GM21576 (cell line): ENCODE results near the gene SSH2.
A peak's percentile ranks its signal among the peaks of the same experiment; 100 is the strongest.
"Not testable (repeated sequence)": the region's sequence is repeated elsewhere in the genome, so short reads cannot be mapped to it uniquely, and the experiment has no call there.

ENCODE experiments used
- ATAC-seq: cut with Tn5 transposase; IDR thresholded peaks from one replicate; pipeline ENCODE4 v1.9.1; 2021; ENCODE audit warnings: mild to moderate bottlenecking, moderate library complexity; ENCODE audit not compliant: unreplicated experiment

The SSH2 gene

GRCh38 chr17:29749045-29749825 lies 180.8 kb downstream of the SSH2 start:
- no peak for ATAC-seq

- no peak for ATAC-seq
Measured at GRCh38 chr17:29748400-29748799, 181.6 kb downstream of the SSH2 start.

DNA sequence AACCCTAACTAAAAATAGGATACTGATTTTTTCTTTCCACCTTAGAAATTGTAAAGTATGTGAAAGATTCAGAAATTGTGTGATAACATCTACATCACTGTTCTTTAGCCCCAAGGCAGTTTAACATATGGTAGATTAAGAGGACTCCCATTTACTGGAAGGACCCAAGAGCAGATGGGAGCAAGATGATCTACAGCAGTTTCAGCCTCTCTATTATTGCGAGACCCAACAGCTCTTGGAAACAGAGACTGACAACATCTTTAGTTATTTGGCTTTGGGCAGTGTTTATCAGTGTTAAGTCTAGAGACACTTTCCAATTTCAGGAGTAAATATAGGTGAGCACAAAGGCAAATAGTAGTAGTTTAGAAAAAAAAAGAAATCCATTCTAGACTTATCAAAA lies 182.4 kb downstream of the SSH2 start:
- no peak for ATAC-seq

GRCh38 chr17:29746669-29747068 lies 183.4 kb downstream of the SSH2 start:
- ATAC-seq: no peak

- ATAC-seq: no peak
Measured at GRCh38 chr17:29744121-29744520, 185.9 kb downstream of the SSH2 start.

DNA sequence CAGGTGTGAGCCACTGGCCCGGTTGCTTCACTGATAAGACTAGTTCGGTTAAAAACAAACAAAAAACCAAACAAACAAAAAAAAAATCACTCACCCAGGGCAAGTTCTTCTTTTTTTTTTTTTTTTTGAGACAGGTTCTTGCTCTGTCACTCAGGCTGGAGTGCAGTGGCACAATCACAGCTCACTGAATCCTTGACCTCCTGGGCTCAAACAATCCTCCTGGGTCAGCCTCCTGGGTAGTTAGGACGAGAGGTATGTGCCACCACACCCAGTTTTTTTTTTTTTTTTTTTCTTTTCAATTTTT lies 187.9 kb downstream of the SSH2 start:
- ATAC-seq: no peak

DNA sequence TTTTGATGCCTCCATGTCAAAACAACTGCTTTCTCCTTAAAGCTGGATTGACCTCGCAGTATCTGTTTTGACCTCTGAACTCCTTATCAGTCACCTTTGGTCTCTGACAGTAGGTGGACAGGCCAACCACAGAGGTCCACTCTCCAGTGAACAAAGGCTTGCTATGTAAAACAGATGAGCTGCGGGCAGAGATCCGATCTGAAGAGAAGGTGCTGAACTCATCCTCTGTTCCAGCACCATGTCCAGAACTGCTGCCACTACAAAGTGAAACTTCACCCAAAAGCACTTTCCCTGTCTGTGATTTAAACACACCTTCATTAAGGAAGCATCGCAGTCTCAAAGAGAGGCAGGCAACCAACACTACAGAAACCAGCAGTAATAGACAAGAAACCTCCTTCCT lies 190.0 kb downstream of the SSH2 start:
- no peak for ATAC-seq

GRCh38 chr17:29734640-29735039 lies 195.4 kb downstream of the SSH2 start:
- ATAC-seq: no peak

DNA sequence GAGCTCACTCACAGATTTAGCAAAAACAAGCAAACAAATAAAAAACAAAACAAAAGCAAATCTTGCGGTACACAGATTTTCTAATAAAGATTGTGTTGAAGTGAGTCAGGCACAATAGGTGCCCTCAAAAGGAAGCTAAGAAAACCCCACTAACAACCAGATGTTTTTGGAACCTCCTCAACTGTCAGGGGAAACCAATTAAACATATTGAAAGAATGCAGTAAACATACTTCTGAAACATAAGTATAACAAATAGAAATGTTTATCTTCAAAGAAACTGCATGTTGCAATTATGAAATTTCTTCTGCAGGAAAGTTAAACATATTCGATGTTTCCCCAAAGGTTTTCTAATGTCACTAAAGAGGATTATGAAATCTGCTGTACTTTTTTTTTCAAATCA lies 196.9 kb downstream of the SSH2 start:
- no peak for ATAC-seq

DNA sequence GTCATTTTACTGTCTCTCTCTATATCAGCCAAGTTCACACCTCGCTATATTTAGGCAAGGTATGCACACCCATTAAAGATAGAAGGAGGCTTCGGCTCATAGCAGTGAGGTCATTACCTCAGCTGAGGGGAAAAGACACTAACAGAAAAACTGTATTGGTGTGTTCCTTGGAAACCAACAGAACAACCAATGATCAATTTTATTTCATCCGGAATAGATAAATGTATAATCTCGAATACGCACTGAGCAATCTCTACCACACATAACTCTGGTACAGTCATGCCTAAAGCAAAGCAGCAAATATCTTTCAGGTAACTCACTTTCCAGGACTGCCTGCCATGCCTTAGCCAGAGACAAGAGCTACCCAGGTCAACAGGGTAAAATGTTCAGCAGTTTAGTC lies 197.4 kb downstream of the SSH2 start:
- ATAC-seq: no peak

- no peak for ATAC-seq
Measured at GRCh38 chr17:29732209-29732608, 197.8 kb downstream of the SSH2 start.

- ATAC-seq: no peak
Measured at GRCh38 chr17:29731589-29731929, 198.5 kb downstream of the SSH2 start.

DNA sequence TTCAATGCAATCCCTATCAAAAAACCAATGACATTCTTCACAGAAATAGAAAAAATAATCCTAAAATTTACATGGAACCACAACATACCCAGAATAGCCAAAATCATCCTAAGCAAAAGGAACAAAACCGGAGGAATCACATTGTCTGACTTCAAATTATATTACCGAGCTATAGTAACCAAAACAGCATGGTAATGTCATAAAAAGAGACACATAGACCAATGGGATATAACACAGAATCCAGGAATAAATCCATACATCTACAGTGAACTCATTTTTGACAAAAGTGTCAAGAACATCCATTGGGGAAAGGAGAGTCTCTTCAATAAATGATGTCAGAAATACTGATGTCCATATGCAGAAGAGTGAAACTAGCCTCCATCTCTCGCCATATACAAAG lies 201.5 kb downstream of the SSH2 start:
- no peak for ATAC-seq

DNA sequence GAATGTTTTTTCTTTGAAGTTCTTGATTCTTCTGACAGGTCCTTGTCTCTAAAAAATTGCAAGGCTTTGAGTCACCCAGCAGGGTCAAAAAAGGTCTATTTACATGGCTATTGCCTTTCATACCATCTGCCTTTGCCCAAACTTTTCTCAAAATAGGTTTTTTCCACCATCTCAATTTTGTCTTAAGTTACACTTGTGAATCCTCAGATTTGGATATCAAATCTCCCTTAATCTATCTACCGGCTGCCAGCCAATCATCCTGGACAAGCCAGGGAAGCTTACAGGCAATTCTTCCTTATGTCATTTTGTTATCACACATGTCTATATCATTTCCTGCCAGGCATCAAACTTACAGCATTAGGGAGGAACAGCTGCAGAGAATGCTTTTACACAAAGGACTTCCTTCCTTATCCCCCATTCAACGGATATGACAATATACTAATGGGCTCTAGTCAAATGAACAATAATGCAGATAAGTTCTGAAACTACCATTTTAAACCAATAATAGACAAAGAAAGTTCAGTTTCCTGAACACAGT lies 203.2 kb downstream of the SSH2 start:
- ATAC-seq: no peak

- not testable (repeated sequence) for ATAC-seq
Measured at GRCh38 chr17:29725408-29725807, 204.6 kb downstream of the SSH2 start.

DNA sequence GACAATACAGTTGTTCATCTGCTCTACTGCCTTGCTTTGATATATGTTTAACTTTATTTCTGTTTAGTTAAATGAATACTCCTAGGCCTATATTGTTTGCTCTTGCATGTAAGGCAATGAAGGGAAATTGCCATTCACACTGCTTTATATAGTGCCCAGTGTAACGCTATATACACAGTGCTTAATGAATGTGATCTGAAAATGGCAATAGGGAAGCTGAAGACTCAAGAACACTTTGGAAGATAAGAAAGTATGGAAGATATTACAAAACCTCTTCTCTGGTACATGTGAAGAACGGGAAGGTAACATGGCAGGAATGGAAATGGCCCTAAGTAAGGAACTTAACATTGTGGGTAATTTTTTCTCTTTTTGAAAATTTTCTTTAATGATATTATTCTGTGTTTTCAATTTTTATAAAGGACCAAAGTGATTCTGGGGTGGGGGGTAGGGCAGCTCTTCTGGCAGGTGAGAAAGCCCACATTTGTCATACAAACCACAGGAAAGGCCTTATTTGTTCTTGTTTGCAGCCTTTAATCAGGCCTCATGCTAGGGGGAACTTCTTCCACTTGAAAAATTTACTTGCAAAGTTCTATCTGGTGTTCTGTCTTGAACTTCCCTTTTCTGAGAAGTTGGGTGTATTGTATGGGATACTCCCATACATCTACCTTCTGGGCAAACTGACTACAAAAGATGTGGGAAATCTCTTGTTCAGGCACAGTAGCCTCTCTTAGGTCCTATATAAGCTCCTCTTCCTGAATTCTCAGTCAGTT lies 206.6 kb downstream of the SSH2 start:
- no peak for ATAC-seq

GRCh38 chr17:29722411-29723198 lies 207.4 kb downstream of the SSH2 start:
- ATAC-seq: peak; percentile 68

DNA sequence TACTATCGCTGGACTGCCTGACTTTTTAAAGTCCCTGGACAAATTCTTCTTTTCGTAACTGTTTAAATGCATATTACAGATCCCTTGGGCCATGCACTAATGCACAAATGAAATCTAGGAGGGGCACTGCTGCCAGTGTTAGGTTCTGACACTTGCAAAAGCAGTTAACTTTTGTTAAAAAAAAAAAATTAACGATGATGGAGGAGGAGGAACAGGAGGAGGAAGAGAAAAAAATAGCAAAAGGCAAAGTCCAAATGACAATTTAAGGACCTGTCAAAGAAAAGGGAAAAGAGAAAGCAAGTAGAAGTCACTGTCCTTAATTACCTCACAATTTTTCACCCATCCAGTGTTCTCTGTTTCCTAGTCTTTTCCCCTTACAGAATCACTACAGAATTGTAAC lies 209.5 kb downstream of the SSH2 start:
- no peak for ATAC-seq

- ATAC-seq: no peak
Measured at GRCh38 chr17:29719469-29719868, 210.6 kb downstream of the SSH2 start.

GRCh38 chr17:29718446-29719039 lies 211.5 kb downstream of the SSH2 start:
- no peak for ATAC-seq

DNA sequence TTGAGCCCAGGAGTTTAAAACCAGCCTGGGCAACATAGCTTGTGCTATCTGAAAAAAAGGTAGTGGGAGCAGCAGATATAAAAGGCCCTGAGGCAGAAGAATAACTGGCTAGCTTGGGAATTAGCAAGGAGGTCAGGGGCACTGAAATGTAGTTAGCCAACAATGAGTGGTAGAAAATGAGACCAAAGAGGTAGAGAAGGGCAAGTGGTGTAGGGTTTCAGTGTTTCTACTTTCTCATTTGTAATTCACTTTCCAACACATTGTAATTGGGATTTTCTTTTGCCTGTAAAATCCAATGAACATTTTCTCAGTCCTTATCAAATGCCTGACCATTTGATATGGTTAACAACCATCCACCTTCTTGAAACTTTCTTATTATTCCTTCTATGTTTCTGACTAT lies 212.2 kb downstream of the SSH2 start:
- no peak for ATAC-seq
